Neutrophil (primary cell): ENCODE measurements around the gene WDSUB1.

ENCODE experiments used
- H3K27ac ChIP-seq: fragments of 200-600 bp; sonication (generic); 2 replicates; pipeline ENCODE4 v1.5.1; 2016; ENCODE audit warnings: mild to moderate bottlenecking, moderate library complexity
- H3K27me3 ChIP-seq: fragments of 200-600 bp; sonication (generic); 2 replicates; pipeline ENCODE4 v1.6.0; 2016; ENCODE audit warnings: mild to moderate bottlenecking
- H3K36me3 ChIP-seq: fragments of 200-600 bp; sonication (generic); 2 replicates; pipeline ENCODE4 v1.5.1; 2017
- H3K4me1 ChIP-seq, 2 experiments: fragments of 200-600 bp in 1 of 2; sonication (generic) in 1 of 2; 1 replicate in 1 of 2; 2 replicates in 1 of 2; pipeline versions ENCODE4 v1.5.1 to v1.6.1; 2013 to 2016; ENCODE audit warnings: low read depth in 1 of 2, low read length in 1 of 2, mild to moderate bottlenecking in 1 of 2, moderate library complexity in 1 of 2; ENCODE audit not compliant: control insufficient read depth in 1 of 2, insufficient read depth in 1 of 2
- H3K4me3 ChIP-seq, 2 experiments: fragments of 200-600 bp in 1 of 2; sonication (generic) in 1 of 2; 1 replicate in 1 of 2; 2 replicates in 1 of 2; pipeline ENCODE4 v1.5.1; 2013 to 2016; ENCODE audit warnings: low read depth in 1 of 2, low read length in 1 of 2, mild to moderate bottlenecking in 1 of 2, moderate library complexity in 1 of 2
- H3K9me3 ChIP-seq: fragments of 200-600 bp; sonication (generic); 2 replicates; pipeline ENCODE4 v1.5.1; 2016
- CTCF ChIP-seq: fragments of 200-600 bp; sonication (generic); IDR thresholded peaks from 2 replicates; pipeline ENCODE4 v1.5.1; 2016; ENCODE audit warnings: antibody characterized with exemption

The WDSUB1 gene

GRCh38 chr2:159300586-159300985, 14.1 kb upstream of the WDSUB1 start:
- no peaks in the 10 kb centered on the region for H3K36me3 ChIP-seq
- no peaks in the 10 kb centered on the region for H3K27me3 ChIP-seq
- no peak overlapping the region for H3K4me3 ChIP-seq
- no peak for TF ChIP-seq CTCF
- H3K4me1 ChIP-seq, result no peaks in the 10 kb centered on the region
- no peak overlapping the region for H3K27ac ChIP-seq
- no peaks in the 10 kb centered on the region for H3K9me3 ChIP-seq

GRCh38 chr2:159298967-159299366, 12.5 kb upstream of the WDSUB1 start:
- Histone ChIP-seq H3K9me3 (no peaks in the 10 kb centered on the region), H3K27me3 (no peaks in the 10 kb centered on the region), H3K36me3 (no peaks in the 10 kb centered on the region), H3K4me3 (no peak overlapping the region), H3K27ac (no peak overlapping the region), H3K4me1 (no peaks in the 10 kb centered on the region)
- no peak for TF ChIP-seq CTCF

GRCh38 chr2:159297042-159297707, 10.7 kb upstream of the WDSUB1 start:
- no peak overlapping the region for H3K27ac ChIP-seq
- no peak for TF ChIP-seq CTCF
- H3K36me3 ChIP-seq, result no peaks in the 10 kb centered on the region
- H3K9me3 ChIP-seq, result no peaks in the 10 kb centered on the region
- H3K4me1 ChIP-seq, result no peaks in the 10 kb centered on the region
- no peaks in the 10 kb centered on the region for H3K27me3 ChIP-seq
- no peak overlapping the region for H3K4me3 ChIP-seq

GRCh38 chr2:159292157-159292556, 5.7 kb upstream of the WDSUB1 start:
- H3K4me3 ChIP-seq, result no peak overlapping the region

GRCh38 chr2:159290289-159290907, 3.9 kb upstream of the WDSUB1 start:
- no peaks in the 10 kb centered on the region for H3K36me3 ChIP-seq
- TF ChIP-seq CTCF, result no peak
- no peak overlapping the region for H3K27ac ChIP-seq
- no peaks in the 10 kb centered on the region for H3K9me3 ChIP-seq
- peaks cover 24 to 25% of the 10 kb centered on the region in 2 experiments for H3K4me1 ChIP-seq
- H3K4me3 ChIP-seq, result no peak overlapping the region
- no peaks in the 10 kb centered on the region for H3K27me3 ChIP-seq

More at GRCh38 chr2:159292157-159292556, 5.7 kb upstream of the WDSUB1 start:
- no peak for TF ChIP-seq CTCF
- no peaks in the 10 kb centered on the region for H3K9me3 ChIP-seq
- H3K27me3 ChIP-seq, result no peaks in the 10 kb centered on the region
- no peak overlapping the region for H3K27ac ChIP-seq
- no peaks in the 10 kb centered on the region for H3K36me3 ChIP-seq
- peaks cover 11 to 12% of the 10 kb centered on the region in 2 experiments for H3K4me1 ChIP-seq
